ENCODE measurements around the gene SLC51A.

The SLC51A gene

GRCh38 chr3:196202516-196202970, 13.8 kb upstream of the SLC51A start:
- TF ChIP-seq GATA3 (IDR thresholded peaks at IDR 0.05; ENCODE audit: low read depth, low read length) (no peak), GATA2 (IDR thresholded peaks at IDR 0.05; ENCODE audit: low read depth, low read length) (no peak)

- TF ChIP-seq GATA3 (IDR thresholded peaks at IDR 0.05; ENCODE audit: low read depth, low read length) (no peak), GATA2 (IDR thresholded peaks at IDR 0.05; ENCODE audit: low read depth, low read length) (no peak)
Observed at GRCh38 chr3:196203846-196204245, 12.5 kb upstream of the SLC51A start.

GRCh38 chr3:196207159-196207832, 9.0 kb upstream of the SLC51A start:
- TF ChIP-seq GATA3 (IDR thresholded peaks at IDR 0.05; ENCODE audit: low read depth, low read length) (no peak), GATA2 (IDR thresholded peaks at IDR 0.05; ENCODE audit: low read depth, low read length) (no peak)

GRCh38 chr3:196207833-196208607, 8.3 kb upstream of the SLC51A start:
- TF ChIP-seq GATA2 (IDR thresholded peaks at IDR 0.05; ENCODE audit: low read depth, low read length): no peak
- no peak for TF ChIP-seq GATA3 (IDR thresholded peaks at IDR 0.05; ENCODE audit: low read depth, low read length)

- TF ChIP-seq GATA3 (IDR thresholded peaks at IDR 0.05; ENCODE audit: low read depth, low read length) (no peak), GATA2 (IDR thresholded peaks at IDR 0.05; ENCODE audit: low read depth, low read length) (no peak)
Observed at GRCh38 chr3:196208942-196209695, 7.2 kb upstream of the SLC51A start.

- no peak for TF ChIP-seq GATA3 (IDR thresholded peaks at IDR 0.05; ENCODE audit: low read depth, low read length)
- no peak for TF ChIP-seq GATA2 (IDR thresholded peaks at IDR 0.05; ENCODE audit: low read depth, low read length)
Observed at GRCh38 chr3:196210673-196211556, 5.4 kb upstream of the SLC51A start, which contains the start of gene ZDHHC19. Gene ZDHHC19 (minus strand): TSS chr3:196211400. CDS start chr3:196211315, 85 bp downstream.

GRCh38 chr3:196214783-196215441, 1.4 kb upstream of the SLC51A start:
- TF ChIP-seq GATA2 (IDR thresholded peaks at IDR 0.05; ENCODE audit: low read depth, low read length) (no peak), GATA3 (IDR thresholded peaks at IDR 0.05; ENCODE audit: low read depth, low read length) (no peak)

- TF ChIP-seq GATA2 (IDR thresholded peaks at IDR 0.05; ENCODE audit: low read depth, low read length): no peak
Observed at GRCh38 chr3:196215493-196216020, 777 bp upstream of the SLC51A start.

- no peak for TF ChIP-seq GATA2 (IDR thresholded peaks at IDR 0.05; ENCODE audit: low read depth, low read length)
- TF ChIP-seq GATA3 (IDR thresholded peaks at IDR 0.05; ENCODE audit: low read depth, low read length): no peak
Observed at GRCh38 chr3:196216681-196217211, 412 bp downstream of the SLC51A start.

- TF ChIP-seq GATA2 (IDR thresholded peaks at IDR 0.05; ENCODE audit: low read depth, low read length) (no peak), GATA3 (IDR thresholded peaks at IDR 0.05; ENCODE audit: low read depth, low read length) (no peak)
Observed at GRCh38 chr3:196217307-196218154, 1.2 kb downstream of the SLC51A start.

- TF ChIP-seq GATA3 (IDR thresholded peaks at IDR 0.05; ENCODE audit: low read depth, low read length) (no peak), GATA2 (IDR thresholded peaks at IDR 0.05; ENCODE audit: low read depth, low read length) (no peak)
Observed at GRCh38 chr3:196218155-196218712, 1.9 kb downstream of the SLC51A start.
